Type B pancreatic cell (in vitro differentiated cells): ENCODE measurements around the gene IMMP2L. TPM values are rescaled to one million over a fixed set of nuclear protein-coding genes. Genes with fewer than 3 reads are reported as not detected.

ENCODE experiments used
- DNase-seq: peaks from one replicate; pipeline ENCODE4 v3.0.0; 2021; ENCODE audit warnings: mixed read lengths; ENCODE audit not compliant: unreplicated experiment; ENCODE audit errors: extremely low spot score
- H3K27ac Mint-ChIP-seq: 2 replicates; pipeline ENCODE4 v1.8.0; 2021; ENCODE audit warnings: mild to moderate bottlenecking, mixed read lengths
- H3K27me3 Mint-ChIP-seq: 2 replicates; pipeline ENCODE4 v1.8.0; 2021; ENCODE audit warnings: mixed read lengths
- H3K36me3 Mint-ChIP-seq: 2 replicates; pipeline ENCODE4 v1.8.0; 2021; ENCODE audit warnings: mixed read lengths
- H3K4me1 Mint-ChIP-seq: one replicate; pipeline ENCODE4 v1.8.0; 2021; ENCODE audit warnings: mixed read lengths; ENCODE audit not compliant: unreplicated experiment
- H3K4me3 Mint-ChIP-seq: 2 replicates; pipeline ENCODE4 v1.8.0; 2021; ENCODE audit warnings: mild to moderate bottlenecking, mixed read lengths
- H3K9me3 Mint-ChIP-seq: 2 replicates; pipeline ENCODE4 v1.8.0; 2021; ENCODE audit warnings: mixed read lengths
- CTCF ChIP-seq: fragments of 200-600 bp; sonication (generic); conservative IDR thresholded peaks from 2 replicates; pipeline ENCODE4 v1.5.0; 2021; ENCODE audit warnings: antibody characterized with exemption, mild to moderate bottlenecking
- total RNA-seq: library from RNA; stranded (reverse); gene quantifications from 2 replicates; pipeline ENCODE4 v1.2.1, GENCODE V29; 2021; ENCODE audit warnings: low replicate concordance

The IMMP2L gene
- total RNA-seq, 1 donor from 2014 or later = 23.0 TPM

- no peaks in the 10 kb centered on the region for H3K36me3 Mint-ChIP-seq
- H3K27me3 Mint-ChIP-seq = no peaks in the 10 kb centered on the region
- no peak overlapping the region for H3K4me3 Mint-ChIP-seq
- no peaks in the 10 kb centered on the region for H3K9me3 Mint-ChIP-seq
- no peak for TF ChIP-seq CTCF
- H3K27ac Mint-ChIP-seq = no peak overlapping the region
- no peak for DNase-seq
- H3K4me1 Mint-ChIP-seq = peaks cover 5% of the 10 kb centered on the region
Measured at GRCh38 chr7:110987127-110987693, 575.1 kb downstream of the IMMP2L start.

- Mint-ChIP-seq H3K27ac (no peak overlapping the region), H3K9me3 (no peaks in the 10 kb centered on the region), H3K36me3 (no peaks in the 10 kb centered on the region), H3K4me1 (peaks cover 5% of the 10 kb centered on the region), H3K27me3 (no peaks in the 10 kb centered on the region), H3K4me3 (no peak overlapping the region)
- no peak for TF ChIP-seq CTCF
- no peak for DNase-seq
Measured at GRCh38 chr7:110983822-110984456, 578.4 kb downstream of the IMMP2L start.

GRCh38 chr7:110977127-110977737 lies 585.1 kb downstream of the IMMP2L start:
- Mint-ChIP-seq H3K9me3 (no peaks in the 10 kb centered on the region), H3K27ac (no peak overlapping the region), H3K4me1 (no peaks in the 10 kb centered on the region), H3K4me3 (no peak overlapping the region), H3K36me3 (no peaks in the 10 kb centered on the region), H3K27me3 (no peaks in the 10 kb centered on the region)
- no peak for TF ChIP-seq CTCF
- no peak for DNase-seq

- H3K36me3 Mint-ChIP-seq = no peaks in the 10 kb centered on the region
- no peaks in the 10 kb centered on the region for H3K4me1 Mint-ChIP-seq
- no peaks in the 10 kb centered on the region for H3K27me3 Mint-ChIP-seq
- DNase-seq = no peak
- no peak overlapping the region for H3K27ac Mint-ChIP-seq
- H3K9me3 Mint-ChIP-seq = no peaks in the 10 kb centered on the region
- no peak overlapping the region for H3K4me3 Mint-ChIP-seq
- TF ChIP-seq CTCF = no peak
Measured at GRCh38 chr7:110975486-110975885, 586.8 kb downstream of the IMMP2L start.

- Mint-ChIP-seq H3K4me1 (no peaks in the 10 kb centered on the region), H3K27ac (no peak overlapping the region), H3K4me3 (no peak overlapping the region)
Measured at GRCh38 chr7:110974441-110974840, 587.9 kb downstream of the IMMP2L start.

More at GRCh38 chr7:110974441-110974840, 587.9 kb downstream of the IMMP2L start:
- H3K36me3 Mint-ChIP-seq = no peaks in the 10 kb centered on the region
- no peaks in the 10 kb centered on the region for H3K9me3 Mint-ChIP-seq
- H3K27me3 Mint-ChIP-seq = no peaks in the 10 kb centered on the region
- no peak for TF ChIP-seq CTCF
- DNase-seq = no peak
